GM19452 (cell line): ENCODE measurements around the gene KREMEN2.

Experiments used
- ATAC-seq: cut with Tn5 transposase; IDR thresholded peaks from one replicate; pipeline ENCODE4 v1.9.1; 2021; ENCODE audit not compliant: unreplicated experiment

KREMEN2 gene

GRCh38 chr16:2976201-2976600, 12.1 kb downstream of the KREMEN2 start:
- ATAC-seq, result no peak

GRCh38 chr16:2976673-2977072, 12.6 kb downstream of the KREMEN2 start:
- no peak for ATAC-seq

- ATAC-seq, result no peak
These were observed 13.4 kb downstream of the KREMEN2 start for GRCh38 chr16:2977440-2977839.

GRCh38 chr16:2979669-2980226, 15.7 kb downstream of the KREMEN2 start:
- ATAC-seq, result no peak

- peak; percentile 78 for ATAC-seq
These were observed 16.4 kb downstream of the KREMEN2 start, which contains the start of gene PKMYT1 for GRCh38 chr16:2980227-2981176. Gene PKMYT1 (minus strand): TSS chr16:2980446. CDS start chr16:2979657, 789 bp downstream.

GRCh38 chr16:2981177-2981898, 17.3 kb downstream of the KREMEN2 start:
- no peak for ATAC-seq

- no peak for ATAC-seq
These were observed 17.8 kb downstream of the KREMEN2 start for GRCh38 chr16:2981899-2982250.

GRCh38 chr16:2982402-2982801, 18.3 kb downstream of the KREMEN2 start:
- no peak for ATAC-seq

GRCh38 chr16:2983706-2984136, 19.6 kb downstream of the KREMEN2 start:
- no peak for ATAC-seq

- no peak for ATAC-seq
These were observed 21.4 kb downstream of the KREMEN2 start for GRCh38 chr16:2985462-2985861.

GRCh38 chr16:2985893-2986355, 21.8 kb downstream of the KREMEN2 start:
- no peak for ATAC-seq

GRCh38 chr16:2986623-2987188, 22.6 kb downstream of the KREMEN2 start:
- ATAC-seq, result no peak

GRCh38 chr16:2987286-2987685, 23.2 kb downstream of the KREMEN2 start:
- no peak for ATAC-seq

GRCh38 chr16:2987833-2988232, 23.8 kb downstream of the KREMEN2 start:
- no peak for ATAC-seq

- no peak for ATAC-seq
These were observed 24.6 kb downstream of the KREMEN2 start for GRCh38 chr16:2988590-2989099.

- ATAC-seq, result no peak
These were observed 26.8 kb downstream of the KREMEN2 start for GRCh38 chr16:2990891-2991290.

GRCh38 chr16:2991566-2992261, 27.6 kb downstream of the KREMEN2 start:
- no peak for ATAC-seq

GRCh38 chr16:2992383-2993081, 28.5 kb downstream of the KREMEN2 start:
- no peak for ATAC-seq

- ATAC-seq, result no peak
These were observed 32.2 kb downstream of the KREMEN2 start for GRCh38 chr16:2996298-2996697.

GRCh38 chr16:2999929-3000328, 35.9 kb downstream of the KREMEN2 start:
- no peak for ATAC-seq
